GM21367 (cell line): ENCODE measurements around the gene CMTM1.

Experiments
- ATAC-seq: cut with Tn5 transposase; IDR thresholded peaks from one replicate; pipeline ENCODE4 v1.9.1; 2021; ENCODE audit not compliant: unreplicated experiment

Gene CMTM1

GRCh38 chr16:66538910-66539309 is 27.3 kb upstream of the CMTM1 start:
- ATAC-seq = no peak

GRCh38 chr16:66539623-66540469 is 26.4 kb upstream of the CMTM1 start:
- peak; percentile 59 for ATAC-seq

DNA sequence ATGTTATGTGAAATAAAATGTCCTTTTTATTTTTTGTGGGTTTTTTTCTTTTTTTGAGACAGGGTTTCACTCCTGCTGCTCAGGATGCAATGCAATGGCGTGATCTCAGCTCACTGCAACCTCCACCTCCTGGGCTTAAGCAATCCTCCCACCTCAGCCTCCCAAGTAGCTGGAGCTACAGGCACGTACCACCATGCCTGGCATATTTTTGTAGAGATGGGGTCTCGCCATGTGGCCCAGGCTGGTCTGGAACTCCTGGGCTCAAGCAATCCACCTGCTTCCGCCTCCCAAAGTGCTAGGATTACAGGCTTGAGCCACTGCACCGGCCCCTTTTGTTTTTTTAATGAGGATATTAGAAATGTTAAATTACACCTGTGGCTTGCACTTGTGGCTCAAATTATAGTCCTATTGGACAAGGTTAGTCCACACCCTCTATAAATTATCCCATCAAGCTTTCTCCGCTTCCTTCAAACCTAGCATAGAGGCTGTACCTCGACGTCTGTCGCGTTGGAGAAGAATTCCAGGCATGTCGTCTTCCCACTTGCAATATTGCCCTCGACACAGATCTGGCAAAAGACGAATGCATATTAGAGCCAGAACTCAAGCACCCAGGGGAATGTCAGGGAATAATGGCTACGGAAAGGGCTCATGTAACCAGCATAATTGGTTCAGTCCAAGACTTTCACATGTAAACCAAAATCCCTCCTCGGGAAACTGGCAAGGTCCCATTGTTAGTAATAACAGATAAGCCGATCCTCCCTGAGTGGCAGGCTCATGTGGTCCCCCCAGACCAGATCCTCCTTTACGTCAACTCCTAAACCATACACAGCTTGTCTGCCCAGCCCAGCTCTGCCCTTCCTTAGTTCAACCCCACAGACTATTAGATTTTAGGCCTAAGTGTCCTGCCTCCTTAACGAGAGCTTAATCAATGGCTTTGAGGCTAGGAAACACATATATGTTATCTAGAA is 24.6 kb upstream of the CMTM1 start:
- ATAC-seq = no peak

DNA sequence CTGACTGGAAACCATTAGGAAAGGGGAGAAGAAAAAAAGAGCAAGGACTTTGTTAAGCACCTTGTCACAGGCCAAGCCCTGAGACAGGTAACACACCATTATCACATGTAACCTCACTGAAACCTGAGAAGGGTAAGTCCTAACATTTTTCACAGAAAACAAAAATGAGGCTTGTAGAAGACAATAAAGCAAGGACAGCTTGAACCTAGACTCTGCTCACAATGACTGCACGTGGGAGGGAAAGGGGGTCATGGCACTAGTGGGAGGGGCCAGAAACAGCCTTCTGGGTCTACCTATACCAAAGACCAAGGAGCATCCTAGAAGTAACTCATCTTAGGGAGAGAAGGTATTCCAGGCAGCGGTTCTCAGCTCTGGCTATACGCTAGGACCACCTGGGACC is 23.8 kb upstream of the CMTM1 start:
- no peak for ATAC-seq

GRCh38 chr16:66543541-66543940 is 22.7 kb upstream of the CMTM1 start:
- ATAC-seq = no peak

GRCh38 chr16:66544016-66544757 is 22.1 kb upstream of the CMTM1 start:
- ATAC-seq = no peak

DNA sequence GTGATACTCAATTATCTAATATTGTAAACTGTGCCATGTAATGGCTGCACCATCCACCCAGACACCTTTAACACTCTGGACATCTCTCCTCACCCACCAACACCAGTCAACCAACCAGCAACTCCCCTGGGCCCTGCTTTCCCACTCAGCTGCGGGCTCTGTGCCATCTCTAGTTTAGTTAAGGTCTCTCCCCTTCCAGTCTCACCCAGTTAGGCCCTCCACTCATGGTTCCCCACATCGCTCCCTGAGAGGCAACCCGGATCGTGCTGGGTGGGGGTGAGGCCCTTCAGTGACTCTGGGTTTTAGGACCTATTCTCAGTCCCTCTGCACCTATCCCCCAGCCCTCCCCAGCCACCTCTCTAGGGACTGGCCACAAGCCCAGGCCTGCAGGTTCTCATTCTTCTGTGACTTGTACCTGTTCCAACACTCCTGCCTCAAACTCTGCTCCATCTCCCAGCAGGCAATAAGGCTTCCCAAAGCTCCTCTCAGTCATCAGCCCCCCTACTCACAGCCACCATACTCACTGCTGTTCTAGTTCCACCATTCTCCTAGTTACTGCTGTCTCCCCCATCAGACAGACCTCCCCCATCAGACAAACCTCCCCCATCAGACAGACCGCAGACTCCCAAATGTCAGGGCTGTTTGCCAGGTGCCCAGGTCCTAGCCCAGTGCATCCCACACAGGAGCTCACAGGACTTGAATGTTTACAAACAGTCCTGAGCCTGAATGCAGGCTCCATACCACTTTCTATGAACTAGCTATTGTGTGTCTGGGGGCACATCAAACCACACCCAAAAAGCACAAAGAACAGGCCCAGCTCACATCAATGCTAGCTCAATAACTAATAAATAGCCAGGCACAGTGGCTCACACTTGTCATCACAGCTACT is 18.9 kb upstream of the CMTM1 start:
- no peak for ATAC-seq

DNA sequence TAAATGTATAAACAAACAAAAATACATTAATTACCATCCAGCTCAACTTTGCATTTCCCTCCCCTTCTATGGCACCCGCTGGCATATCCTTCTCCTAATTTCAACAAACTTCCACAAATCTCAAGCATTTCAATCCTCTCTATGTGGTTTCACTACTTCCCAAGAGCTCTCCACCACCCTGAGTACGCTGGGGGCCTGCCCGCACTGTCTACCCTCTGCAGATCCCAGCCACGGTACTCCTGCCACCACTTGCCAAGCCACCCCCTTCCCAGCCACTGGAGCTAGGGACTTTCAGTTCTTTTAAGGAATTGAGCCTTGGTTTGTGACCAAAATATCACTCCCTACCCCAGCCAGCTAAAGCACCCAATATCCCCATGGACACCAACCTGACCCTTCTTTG is 18.2 kb upstream of the CMTM1 start:
- ATAC-seq = no peak

- ATAC-seq = no peak
These were observed 17.4 kb upstream of the CMTM1 start for GRCh38 chr16:66548868-66549267.

DNA sequence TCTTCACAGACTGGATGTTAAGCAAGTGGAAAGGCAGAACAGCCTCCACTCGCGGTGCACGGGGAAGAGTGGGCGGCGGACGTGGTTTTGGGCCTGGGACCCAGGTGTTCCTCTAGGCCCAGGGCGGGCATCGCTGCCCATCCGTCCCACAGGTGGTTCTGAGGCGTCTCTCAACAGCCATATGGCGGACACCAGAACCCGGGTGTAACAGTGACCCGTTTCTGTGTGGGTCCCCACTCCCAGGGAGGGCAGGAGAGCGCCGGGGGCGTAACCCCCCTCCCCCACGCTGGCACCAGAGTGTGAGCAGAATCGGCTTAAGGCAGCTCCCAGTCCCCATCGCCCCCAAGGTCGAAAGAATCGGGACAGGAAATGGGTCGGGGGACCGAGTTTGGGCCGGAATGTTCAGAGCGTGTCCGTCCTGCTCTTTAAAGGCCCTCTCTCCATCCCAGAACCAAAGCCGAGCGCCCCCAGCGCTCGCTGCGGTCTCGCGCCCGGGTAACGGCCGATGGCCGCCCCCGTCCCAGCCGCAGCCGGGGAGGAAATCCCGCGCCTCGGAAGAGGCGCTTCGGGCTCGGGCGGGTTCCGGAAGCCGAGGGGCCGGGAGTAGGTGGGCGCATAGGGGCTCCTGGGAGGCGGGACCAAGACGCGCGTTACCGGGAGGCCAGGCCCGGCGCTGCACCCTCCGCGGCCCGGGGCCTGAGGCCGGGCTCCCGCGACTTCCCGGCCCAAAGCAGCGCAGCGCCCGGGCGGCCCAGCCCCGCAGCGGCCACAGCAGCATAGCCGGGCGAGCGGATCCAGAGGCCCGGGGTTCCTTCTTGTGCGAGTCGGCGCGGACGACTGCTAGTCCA is 16.7 kb upstream of the CMTM1 start, which contains the start of gene TK2:
TSS of gene TK2 (minus strand) at position 839 of the 848 bp plus-strand sequence. CDS start at position 778, 61 bp downstream.
- no peak for ATAC-seq

DNA sequence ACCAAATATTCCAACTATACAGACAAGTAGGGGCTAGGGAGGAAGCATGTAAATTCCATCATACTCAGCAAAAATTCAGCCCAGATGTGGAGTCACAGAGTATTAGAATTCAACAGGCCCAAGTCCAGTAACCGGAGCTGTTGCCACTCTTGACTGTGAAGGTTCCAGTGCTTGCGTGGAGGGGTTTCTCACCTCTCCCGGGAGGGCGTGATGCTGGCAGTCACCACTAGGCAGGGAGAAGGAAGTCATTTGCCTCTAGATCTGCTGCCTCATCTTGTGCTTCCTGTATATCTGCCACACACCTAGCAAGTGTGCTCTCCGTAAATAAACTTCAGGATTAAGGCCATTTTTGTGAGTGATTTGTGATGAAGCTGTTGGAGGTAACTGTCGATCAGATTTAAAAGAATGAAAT is 14.9 kb upstream of the CMTM1 start:
- ATAC-seq = no peak

DNA sequence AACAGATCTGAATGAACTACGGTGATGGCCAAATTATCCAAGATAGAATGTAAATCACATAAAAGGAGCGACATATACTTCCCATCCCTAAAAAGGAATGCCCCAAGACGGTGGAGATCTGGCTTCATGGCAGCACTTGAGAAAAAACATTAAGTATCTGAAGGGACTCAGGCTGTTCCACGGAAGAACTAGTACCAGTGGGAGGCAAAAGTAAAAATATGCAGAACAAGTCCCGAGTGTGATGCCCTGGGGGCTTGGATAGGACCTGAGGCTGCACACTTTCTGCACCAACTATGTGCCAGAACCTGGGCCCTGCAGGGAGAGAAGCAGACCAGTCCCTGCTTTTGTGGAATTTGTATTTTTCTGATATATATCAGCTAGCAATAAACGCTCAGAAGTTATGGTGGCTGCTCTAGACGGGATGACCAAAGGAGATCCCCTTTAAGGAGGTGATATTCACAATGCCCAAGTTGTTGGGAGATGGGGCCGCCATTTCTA is 14.4 kb upstream of the CMTM1 start:
- ATAC-seq = no peak

GRCh38 chr16:66552286-66553177 is 13.7 kb upstream of the CMTM1 start, which contains the start of gene CKLF:
Gene CKLF, plus strand, starts transcription at chr16:66552576. Its CDS starts 140 bp downstream, at chr16:66552716.
- peak; percentile 55 for ATAC-seq

- no peak for ATAC-seq
These were observed 13.0 kb upstream of the CMTM1 start for GRCh38 chr16:66553223-66553622.

DNA sequence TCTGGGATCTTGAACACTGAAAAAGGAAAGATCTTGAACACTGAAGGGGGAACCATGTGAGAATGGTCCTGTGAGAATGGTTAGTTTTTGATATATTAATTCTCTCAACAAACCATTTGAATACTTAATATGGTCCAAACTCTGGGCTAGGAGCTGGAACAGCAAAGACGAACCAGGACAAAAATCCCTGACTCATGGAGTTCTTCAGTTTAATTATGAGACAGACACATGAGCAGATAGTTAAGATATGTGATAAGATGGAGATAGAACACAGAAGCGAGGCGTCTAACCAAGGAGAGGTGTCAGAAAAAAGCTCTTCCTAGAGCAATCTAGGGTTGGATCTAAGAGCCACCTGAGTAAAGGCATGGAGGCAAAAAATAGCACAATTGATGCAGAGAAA is 12.2 kb upstream of the CMTM1 start:
- ATAC-seq = no peak

DNA sequence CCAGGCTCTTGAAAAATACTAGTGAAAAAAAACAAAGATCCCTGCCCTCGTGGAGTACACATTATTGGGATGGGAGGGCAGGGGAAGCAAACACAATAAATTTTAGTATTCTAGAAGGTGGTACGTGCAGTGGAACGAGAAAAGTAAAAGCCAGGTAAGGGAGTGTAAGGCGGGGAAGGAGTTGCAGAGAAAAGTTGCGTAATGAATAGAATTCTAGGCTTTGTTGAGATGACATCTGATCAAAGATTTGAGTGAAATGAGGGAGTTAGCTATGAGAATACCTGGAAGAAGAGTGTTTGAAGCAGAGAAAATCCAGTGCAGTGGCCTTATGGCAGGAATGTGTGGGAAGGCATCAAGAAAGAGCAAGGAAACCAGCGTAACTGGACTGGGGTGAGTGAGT is 11.7 kb upstream of the CMTM1 start:
- no peak for ATAC-seq

DNA sequence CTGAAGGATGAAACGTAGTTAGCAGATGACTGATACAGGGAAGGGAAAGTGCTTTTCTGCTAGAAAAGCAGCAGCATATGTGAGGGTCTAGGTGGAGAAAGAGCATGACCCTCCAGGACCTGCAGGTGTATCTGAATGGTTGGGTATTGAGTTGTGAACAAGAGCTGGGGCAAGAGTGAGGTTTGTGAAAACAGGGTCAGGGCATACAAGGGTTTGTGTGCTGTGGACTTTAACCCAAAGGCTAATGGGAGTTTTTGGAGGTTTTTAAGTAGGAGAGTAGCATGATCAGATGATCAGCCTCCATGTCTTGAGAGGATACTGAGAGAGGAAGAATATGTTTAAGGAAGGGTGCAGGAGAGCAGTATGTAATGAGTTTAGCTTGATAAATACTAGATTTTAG is 6.1 kb upstream of the CMTM1 start:
- no peak for ATAC-seq
